Measurements from ENCODE around the gene NPEPL1. TPM values are rescaled to one million over a fixed set of nuclear protein-coding genes. Genes with fewer than 3 reads are reported as not detected.

NPEPL1 gene
- total and polyA plus RNA-seq, 2 donors (not counting 3 experiments of a cell fraction or from before 2014, with no cell fraction given): 22.5 to 40.8 TPM

- H3K4me1 ChIP-seq (ENCODE audit: control insufficient read depth, extremely low read depth, insufficient read depth, low read length): peaks cover 65% of the 10 kb centered on the region
- peak overlapping the region; percentile 15 for H3K4me2 ChIP-seq (ENCODE audit: insufficient read depth, low read length)
- ChIA-PET CTCF (interaction anchor here (0.9 to 3.6 kb wide), 9 partner anchors 10 to 420 kb away, joined by 3 to 35 read pairs (median 3); no protein-coding TSS in a partner anchor), POLR2A (no interaction called here)
- DNase-seq (ENCODE audit: low read depth, low spot score) (no peak), FAIRE-seq (no peak)
- H3K9me3 ChIP-seq (replicated peaks; ENCODE audit: control insufficient read depth, insufficient read depth, low read length): no peaks in the 10 kb centered on the region
- peaks cover 1 to 6% of the 10 kb centered on the region in 2 experiments for H3K36me3 ChIP-seq (ENCODE audit: control insufficient read depth in 2 of 2, extremely low read depth in 1 of 2, insufficient read depth in 2 of 2, low read length in 2 of 2)
- no peak overlapping the region for H3K4me3 ChIP-seq (replicated peaks in 1 of 3; ENCODE audit: insufficient read depth in 1 of 3, low read depth in 1 of 3, low read length in 3 of 3)
- H4K20me1 ChIP-seq (replicated peaks; ENCODE audit: control insufficient read depth, extremely low read depth, insufficient read depth, low read length): peaks cover 3% of the 10 kb centered on the region
- intact Hi-C loops (cut with micrococcal nuclease) (loop anchor here (10.0 kb wide), 2 partner anchors 197 to 357 kb away; partner anchors contain the start of genes GNAS, GNAS-AS1 and TUBB1), dilution Hi-C loops (cut with MboI; ENCODE audit: extremely low pct_ligation_motif_present, low sequenced_read_pairs) (loop anchor here (25.0 kb wide), 1 partner anchor 421 kb away; the partner anchor contains the start of gene ANKRD60)
- H3K79me2 ChIP-seq (ENCODE audit: control insufficient read depth, insufficient read depth, low read length): peaks cover 93% of the 10 kb centered on the region
- no peaks in the 10 kb centered on the region for H3K27me3 ChIP-seq (ENCODE audit: control insufficient read depth in 2 of 2, insufficient read depth in 2 of 2, low read length in 2 of 2)
- H2AFZ ChIP-seq (ENCODE audit: low read depth, low read length): no peak overlapping the region
- no TSS peak for BruUV-seq (replicated peaks)
- H3K27ac ChIP-seq (ENCODE audit: insufficient read depth, low read depth, low read length): no peak overlapping the region
- TF ChIP-seq CTCF (IDR thresholded peaks at IDR 0.05; ENCODE audit: extremely low read depth in 1 of 2, insufficient read depth in 1 of 2, low read depth in 1 of 2, low read length in 2 of 2) (no peak), GATA2 (IDR thresholded peaks at IDR 0.05; ENCODE audit: insufficient read depth, insufficient read length, low read depth, low read length) (no peak), POLR2A (IDR thresholded peaks at IDR 0.05; ENCODE audit: low read depth, low read length) (no peak), MYC (IDR thresholded peaks at IDR 0.05; ENCODE audit: low read depth, low read length) (no peak), POLR2AphosphoS5 (IDR thresholded peaks at IDR 0.05; ENCODE audit: insufficient read depth, low read depth, low read length) (no peak), FOS (IDR thresholded peaks at IDR 0.05; ENCODE audit: borderline replicate concordance, insufficient read depth, low read length) (no peak)
- H3K9ac ChIP-seq (replicated peaks; ENCODE audit: extremely low read depth, insufficient read depth, low read length): no peak overlapping the region
- no peaks in the 10 kb centered on the region for H3K9me1 ChIP-seq (replicated peaks; ENCODE audit: control insufficient read depth, extremely low read depth, insufficient read depth, low read length)
These were observed 34.6 kb upstream of the NPEPL1 start for GRCh38 chr20:58657986-58658385.

Data from endothelial cell of umbilical vein (primary cell).